Cerebellar cortex (tissue), 1 donor: Measurements from ENCODE around the gene DSCAM.
"Not testable (repeated sequence)": the region's sequence is repeated elsewhere in the genome, so short reads cannot be mapped to it uniquely, and the experiment has no call there.

Experiments used
- DNase-seq: peaks from one replicate; pipeline ENCODE4 v3.0.0-alpha.2; 2015; ENCODE audit warnings: low spot score

The DSCAM gene

DNA sequence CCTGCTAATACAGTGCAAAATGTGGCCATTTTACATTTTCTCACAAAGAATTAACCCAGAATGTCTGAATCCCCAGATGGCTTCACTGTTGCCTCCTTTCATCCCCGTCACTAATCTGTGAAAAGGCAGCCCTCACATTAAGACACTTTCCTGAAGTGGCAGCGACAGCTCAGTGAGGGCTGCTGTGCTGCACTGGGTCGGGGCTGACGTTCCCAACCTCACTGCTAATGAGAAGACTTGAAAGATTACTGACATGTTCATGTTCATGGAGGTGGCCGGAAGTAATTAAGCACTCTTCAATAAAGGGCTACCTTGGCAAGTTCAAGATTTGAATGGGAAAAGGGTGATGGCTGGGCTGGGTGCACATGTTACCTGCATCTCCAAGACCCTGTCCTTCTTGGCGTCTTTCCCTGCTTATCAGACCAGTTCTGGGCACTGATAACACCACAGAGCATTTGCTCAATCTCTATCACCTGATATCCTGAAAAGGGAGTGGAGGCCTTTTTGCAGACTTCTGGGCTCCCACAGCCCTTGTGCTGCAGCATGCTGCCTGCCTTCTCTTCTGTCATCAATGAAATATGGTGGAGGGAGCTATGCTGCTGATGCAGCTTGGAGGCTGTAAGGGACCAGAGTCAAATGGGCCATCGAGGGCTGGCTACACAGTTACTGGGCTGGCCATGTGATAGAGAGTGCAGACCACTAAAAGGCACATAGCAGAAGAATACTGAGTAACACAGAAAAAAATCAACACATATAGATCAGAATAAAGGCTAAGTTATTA is 596.3 kb downstream of the DSCAM start:
- DNase-seq, result no peak

- no peak for DNase-seq
These were observed 602.0 kb downstream of the DSCAM start for GRCh38 chr21:40244981-40245380.

DNA sequence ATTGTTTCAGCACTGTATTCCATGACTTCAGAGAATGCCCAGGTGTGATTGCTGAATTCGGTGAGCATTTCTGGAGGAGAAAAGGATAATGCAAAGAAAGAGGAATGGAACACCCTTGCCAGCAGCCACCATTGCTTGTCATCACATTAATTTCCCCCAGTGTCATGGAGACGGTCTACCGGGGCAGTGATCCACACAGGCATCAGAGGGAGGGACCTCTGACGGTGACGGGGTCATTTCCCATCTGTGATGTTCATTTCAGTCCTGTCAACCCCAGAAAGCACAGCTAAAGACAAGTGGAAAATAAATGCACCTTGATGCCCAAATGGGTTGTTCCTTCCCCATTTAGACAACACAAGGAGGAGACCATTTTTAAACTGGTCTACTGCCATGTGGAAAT is 603.3 kb downstream of the DSCAM start:
- DNase-seq, result no peak

- DNase-seq, result no peak
These were observed 604.2 kb downstream of the DSCAM start for GRCh38 chr21:40242586-40243265.

DNA sequence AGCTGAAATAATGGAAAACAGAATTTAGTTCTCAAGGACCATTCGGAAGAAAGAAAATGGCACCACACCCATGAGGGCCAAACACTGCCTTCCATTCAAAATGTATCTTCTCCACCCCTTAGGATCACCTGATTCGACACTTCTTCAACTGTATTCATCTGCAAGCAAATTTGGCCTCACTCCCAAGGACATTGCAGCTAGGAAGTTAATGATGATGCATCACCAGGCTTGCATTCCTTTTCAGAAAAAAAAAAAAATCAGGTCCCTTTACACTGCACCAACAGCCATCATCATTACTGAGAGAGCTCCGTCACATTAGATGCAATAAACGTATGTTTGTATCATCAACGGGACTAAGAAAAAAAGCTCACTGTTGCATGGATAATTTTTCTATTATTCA is 611.4 kb downstream of the DSCAM start:
- DNase-seq, result no peak

DNA sequence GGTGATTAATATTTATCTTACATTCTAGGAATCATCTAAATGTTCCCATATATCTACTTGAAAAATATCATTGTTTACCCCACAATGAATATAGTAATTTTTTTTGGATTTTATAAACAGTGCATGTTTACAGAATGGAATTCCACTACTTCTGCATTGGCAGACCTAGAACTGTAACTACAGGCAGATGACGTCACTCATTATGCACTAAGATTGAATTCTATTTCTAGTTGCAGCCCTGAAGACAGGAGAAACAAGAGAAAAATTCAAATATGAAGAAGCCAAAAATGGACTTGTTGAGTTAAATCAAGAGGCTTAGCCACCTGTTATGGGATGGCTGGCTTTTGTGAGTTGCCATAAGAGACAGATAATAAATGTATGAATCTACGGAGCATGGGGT is 615.0 kb downstream of the DSCAM start:
- DNase-seq, result no peak

- no peak for DNase-seq
These were observed 619.9 kb downstream of the DSCAM start for GRCh38 chr21:40227096-40227495.

DNA sequence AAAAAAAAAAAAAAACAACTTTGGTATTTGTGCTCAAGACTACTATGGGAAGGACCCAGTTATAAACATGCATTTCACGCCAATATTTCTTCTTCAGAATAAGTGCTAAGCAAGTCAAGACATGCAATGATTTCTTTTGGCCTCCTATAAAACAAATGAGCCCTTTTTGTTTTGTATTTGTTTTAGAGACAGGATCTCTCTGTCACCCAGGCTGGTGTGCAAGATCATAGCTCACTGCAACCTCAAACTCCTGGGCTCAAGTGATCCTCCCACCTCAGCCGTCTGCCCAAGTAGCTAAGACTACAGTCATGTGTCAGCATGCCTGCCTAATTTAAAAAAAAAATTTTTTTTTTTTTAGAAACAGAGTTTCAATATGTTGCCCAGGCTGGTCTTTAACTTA is 631.0 kb downstream of the DSCAM start:
- DNase-seq, result no peak

DNA sequence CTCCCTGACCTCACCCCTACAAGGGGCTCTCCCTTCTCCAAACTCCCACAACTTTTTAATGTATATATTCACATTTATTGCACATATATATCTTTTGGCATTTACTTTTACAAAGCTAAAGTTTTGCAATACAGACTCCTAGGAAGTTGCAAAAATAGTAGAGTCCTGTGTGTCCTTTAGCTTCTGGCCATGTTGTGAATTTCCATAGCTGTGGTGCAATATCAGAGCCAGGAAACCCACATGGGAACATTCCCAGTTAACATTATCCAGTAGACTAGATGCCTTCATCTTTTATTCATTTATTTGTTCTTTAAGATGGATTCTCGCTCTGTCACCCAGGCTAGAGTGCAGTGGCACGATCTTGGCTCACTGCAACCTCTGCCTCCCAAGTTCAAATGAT is 636.7 kb downstream of the DSCAM start:
- DNase-seq, result no peak

- DNase-seq, result no peak
These were observed 638.0 kb downstream of the DSCAM start for GRCh38 chr21:40208948-40209345.

GRCh38 chr21:40208206-40208947 is 638.6 kb downstream of the DSCAM start:
- DNase-seq, result no peak

DNA sequence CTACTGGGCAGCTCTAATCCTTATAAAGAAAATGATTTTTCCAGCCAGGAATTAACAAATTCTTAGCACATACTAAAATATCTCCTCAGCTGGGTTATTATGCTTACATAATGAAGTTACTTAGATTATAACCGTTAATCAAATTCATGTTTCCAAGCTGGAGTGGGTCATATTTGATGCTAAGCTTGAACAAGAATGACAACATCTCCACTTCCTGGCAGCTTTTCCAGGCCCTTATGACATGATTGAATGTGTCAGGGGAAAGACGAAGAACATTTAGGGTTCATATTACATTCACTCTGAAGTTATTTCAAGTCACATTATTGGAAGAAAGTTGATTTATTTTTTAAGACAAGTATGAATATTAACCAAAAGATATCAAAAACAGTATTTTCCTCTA is 646.0 kb downstream of the DSCAM start:
- DNase-seq, result no peak

- no peak for DNase-seq
These were observed 646.8 kb downstream of the DSCAM start for GRCh38 chr21:40200126-40200525.

GRCh38 chr21:40194185-40194980 is 652.6 kb downstream of the DSCAM start:
- no peak for DNase-seq

GRCh38 chr21:40191616-40192015 is 655.3 kb downstream of the DSCAM start:
- no peak for DNase-seq

- DNase-seq, result no peak
These were observed 655.8 kb downstream of the DSCAM start for GRCh38 chr21:40191196-40191595.

GRCh38 chr21:40187946-40188654 is 658.9 kb downstream of the DSCAM start:
- no peak for DNase-seq

DNA sequence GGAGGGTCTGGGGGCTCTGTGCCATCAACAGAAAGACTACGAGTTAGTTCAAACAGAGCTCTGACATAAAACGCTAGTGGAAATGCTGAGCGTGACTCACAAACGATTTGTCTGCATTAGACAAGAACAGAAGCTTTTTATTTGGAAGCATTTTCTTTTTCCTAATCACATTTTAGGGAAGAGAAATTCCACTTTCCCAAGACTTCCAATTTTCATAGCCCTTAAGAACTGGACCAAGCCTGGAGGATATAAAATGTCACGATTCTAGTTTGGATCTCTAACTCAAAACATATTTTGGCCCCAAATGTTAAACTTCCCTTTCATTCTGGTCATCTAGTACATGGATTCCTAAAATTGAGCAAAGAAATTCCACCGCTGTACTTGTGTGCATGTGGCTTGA is 659.7 kb downstream of the DSCAM start:
- DNase-seq, result no peak

- no peak for DNase-seq
These were observed 660.9 kb downstream of the DSCAM start for GRCh38 chr21:40186045-40186444.

DNA sequence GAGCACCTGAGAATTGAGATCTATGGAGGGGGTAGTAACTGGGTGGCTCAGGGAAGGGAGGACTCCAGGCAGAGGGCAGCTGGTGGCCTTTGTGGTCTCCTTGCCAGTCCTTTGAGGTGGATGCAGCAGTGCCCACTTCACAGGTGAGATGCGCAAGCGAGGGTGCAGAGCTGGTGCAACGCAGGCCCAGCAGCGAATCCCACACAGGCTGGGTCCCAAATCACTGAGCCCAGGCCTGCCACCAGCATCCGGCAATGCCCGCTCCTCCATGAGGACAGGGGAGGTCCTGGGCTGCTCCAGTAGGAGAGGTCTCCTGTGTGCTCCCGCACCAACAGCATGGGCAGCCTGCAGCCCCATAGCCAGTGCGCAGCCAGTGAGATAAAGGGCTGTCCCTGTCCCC is 661.8 kb downstream of the DSCAM start:
- no peak for DNase-seq

- DNase-seq, result not testable (repeated sequence)
These were observed 664.5 kb downstream of the DSCAM start for GRCh38 chr21:40182491-40182890.

DNA sequence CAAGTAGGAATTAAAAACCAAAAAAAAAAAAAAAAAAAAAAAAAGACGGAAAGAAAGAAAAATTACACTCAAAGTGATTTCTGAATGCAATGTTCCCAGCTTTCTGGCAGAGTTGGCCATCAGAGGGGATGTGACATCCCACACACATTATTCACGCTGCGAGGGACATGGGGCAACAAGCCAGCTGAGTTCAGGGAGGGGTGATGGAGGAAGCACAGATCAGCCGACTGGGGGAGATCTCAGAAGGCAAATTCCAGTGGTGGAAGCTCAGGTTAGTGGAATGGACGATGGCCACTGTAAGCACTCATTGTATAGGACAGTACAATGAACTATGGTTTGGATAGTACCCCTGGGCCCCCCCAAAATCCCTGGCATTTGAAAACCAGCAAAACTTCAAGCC is 667.8 kb downstream of the DSCAM start:
- peak; percentile 10 for DNase-seq
